Calu3 (cell line): ENCODE data around the gene LHFPL3. TPM values are rescaled to one million over a fixed set of nuclear protein-coding genes. Genes with fewer than 3 reads are reported as not detected.

Experiments
- BruUV-seq: library from RNA; stranded (reverse); fragments of 400-500 nt; replicated peaks from 2 replicates; lab custom pipeline; 2021; lab: Mats Ljungman, UMichigan
- CTCF ChIA-PET: fragments of 300-600 bp; sonication (Branson Sonifier 250); formaldehyde crosslinking; loops from one replicate; lab custom pipeline; 2022; ENCODE audit warnings: antibody characterized with exemption; lab: Charles Lee
- DNase-seq: peaks from one replicate; pipeline ENCODE4 v3.0.0; 2022
- H3K27ac Mint-ChIP-seq: one replicate; pipeline ENCODE4 v1.8.0; 2022; ENCODE audit warnings: mixed read lengths; ENCODE audit not compliant: unreplicated experiment
- H3K27me3 Mint-ChIP-seq: one replicate; pipeline ENCODE4 v1.8.0; 2022; ENCODE audit warnings: mixed read lengths; ENCODE audit not compliant: unreplicated experiment
- H3K36me3 Mint-ChIP-seq: one replicate; pipeline ENCODE4 v1.8.0; 2022; ENCODE audit warnings: mild to moderate bottlenecking, moderate library complexity, mixed read lengths; ENCODE audit not compliant: insufficient read depth, unreplicated experiment
- H3K4me1 Mint-ChIP-seq: one replicate; pipeline ENCODE4 v1.8.0; 2022; ENCODE audit warnings: mild to moderate bottlenecking, low read depth, mixed read lengths; ENCODE audit not compliant: unreplicated experiment
- H3K4me3 Mint-ChIP-seq: one replicate; pipeline ENCODE4 v1.8.0; 2022; ENCODE audit warnings: mild to moderate bottlenecking, low read depth, moderate library complexity, mixed read lengths; ENCODE audit not compliant: unreplicated experiment
- H3K9me3 Mint-ChIP-seq: one replicate; pipeline ENCODE4 v1.8.0; 2022; ENCODE audit warnings: low read depth, mixed read lengths; ENCODE audit not compliant: unreplicated experiment
- intact Hi-C: fragments of 100-400 bp; cut with micrococcal nuclease; formaldehyde crosslinking; loops from one replicate; pipeline ENCODE4 v1.10.0; 2022; ENCODE audit not compliant: unreplicated experiment
- total RNA-seq: library from RNA; stranded (reverse); gene quantifications from 2 replicates; pipeline ENCODE4 v1.2.3, GENCODE V29; 2022
- TF ChIP-seq, protein P1 (sequence below): fragments of 200-600 bp; IDR thresholded peaks from one replicate; pipeline ENCODE4 v1.8.0; 2022; ENCODE audit warnings: antibody characterized with exemption; ENCODE audit not compliant: unreplicated experiment

The LHFPL3 gene
- total RNA-seq, 1 experiment from 2014 or later: not detected

DNA sequence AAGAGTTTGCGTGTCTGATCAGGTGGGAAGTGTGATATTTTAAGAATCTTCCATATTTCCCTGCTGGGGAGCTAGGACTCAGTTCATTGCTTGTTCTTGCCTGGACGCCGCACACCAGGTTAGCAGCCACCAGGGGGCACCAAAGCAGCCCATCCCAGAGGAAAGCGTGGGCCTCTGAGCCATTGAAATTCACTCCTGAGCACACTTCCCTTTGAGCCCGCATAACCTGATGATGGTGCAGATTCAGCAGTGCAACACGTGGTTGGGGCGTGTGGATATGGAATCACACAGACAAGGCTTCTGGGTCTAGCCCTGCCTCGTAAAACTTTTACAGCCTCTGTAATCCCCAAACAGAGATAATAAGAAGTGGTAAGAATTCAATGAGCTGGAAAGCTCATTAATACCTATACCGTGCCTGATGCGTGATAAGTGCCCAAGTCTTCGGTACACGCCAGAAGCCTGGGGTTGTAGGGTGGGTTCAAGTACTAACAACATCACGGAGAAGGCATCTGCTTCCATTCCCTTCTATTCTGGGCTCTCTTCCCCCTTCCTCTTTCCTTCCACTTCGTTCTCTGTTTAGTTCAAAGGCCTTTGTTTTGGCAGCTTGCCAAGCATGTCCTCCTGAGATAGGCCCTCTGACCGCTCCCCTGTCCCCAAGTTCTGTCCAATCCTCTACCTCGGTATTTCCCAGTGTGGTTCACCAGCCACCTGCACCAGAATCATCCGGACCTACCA is 555.5 kb downstream of the LHFPL3 start:
- peak overlapping the region; percentile 26 for H3K4me3 Mint-ChIP-seq
- TF ChIP-seq, protein P1, sequence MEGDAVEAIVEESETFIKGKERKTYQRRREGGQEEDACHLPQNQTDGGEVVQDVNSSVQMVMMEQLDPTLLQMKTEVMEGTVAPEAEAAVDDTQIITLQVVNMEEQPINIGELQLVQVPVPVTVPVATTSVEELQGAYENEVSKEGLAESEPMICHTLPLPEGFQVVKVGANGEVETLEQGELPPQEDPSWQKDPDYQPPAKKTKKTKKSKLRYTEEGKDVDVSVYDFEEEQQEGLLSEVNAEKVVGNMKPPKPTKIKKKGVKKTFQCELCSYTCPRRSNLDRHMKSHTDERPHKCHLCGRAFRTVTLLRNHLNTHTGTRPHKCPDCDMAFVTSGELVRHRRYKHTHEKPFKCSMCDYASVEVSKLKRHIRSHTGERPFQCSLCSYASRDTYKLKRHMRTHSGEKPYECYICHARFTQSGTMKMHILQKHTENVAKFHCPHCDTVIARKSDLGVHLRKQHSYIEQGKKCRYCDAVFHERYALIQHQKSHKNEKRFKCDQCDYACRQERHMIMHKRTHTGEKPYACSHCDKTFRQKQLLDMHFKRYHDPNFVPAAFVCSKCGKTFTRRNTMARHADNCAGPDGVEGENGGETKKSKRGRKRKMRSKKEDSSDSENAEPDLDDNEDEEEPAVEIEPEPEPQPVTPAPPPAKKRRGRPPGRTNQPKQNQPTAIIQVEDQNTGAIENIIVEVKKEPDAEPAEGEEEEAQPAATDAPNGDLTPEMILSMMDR: peak; percentile 65
- peaks cover 26% of the 10 kb centered on the region for H3K27me3 Mint-ChIP-seq
- H3K4me1 Mint-ChIP-seq: peaks cover 14% of the 10 kb centered on the region
- peak; percentile 85 for DNase-seq
- H3K9me3 Mint-ChIP-seq: no peaks in the 10 kb centered on the region
- no TSS peak for BruUV-seq
- CTCF ChIA-PET: interaction anchor here (1.0 to 1.7 kb wide), 2 partner anchors 35 to 652 kb away, joined by 6 to 18 read pairs; no protein-coding TSS in a partner anchor
- no peaks in the 10 kb centered on the region for H3K36me3 Mint-ChIP-seq
- intact Hi-C loops: loop anchor here (2.0 kb wide), 1 partner anchor 35 kb away; no protein-coding TSS in a partner anchor
- peak overlapping the region; percentile 58 for H3K27ac Mint-ChIP-seq

DNA sequence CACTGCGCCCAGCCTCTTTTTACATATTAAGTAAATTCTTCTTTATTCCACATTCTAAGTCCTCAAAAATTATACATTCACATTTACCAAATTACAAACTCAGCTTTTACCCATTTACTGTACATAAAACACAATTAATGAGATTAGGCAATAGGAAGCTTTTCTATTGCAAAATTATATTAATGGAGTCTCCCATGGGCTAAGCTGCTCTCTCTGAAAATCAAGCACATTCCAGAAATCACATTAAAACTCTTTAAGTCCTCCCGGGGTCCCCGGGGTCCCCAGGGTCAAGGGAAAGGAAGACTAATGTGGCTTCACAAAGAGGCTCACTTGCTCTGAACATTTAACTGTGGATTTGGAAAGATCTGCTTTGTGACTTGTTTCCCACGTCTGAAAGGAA is 558.2 kb downstream of the LHFPL3 start:
- Mint-ChIP-seq H3K36me3 (no peaks in the 10 kb centered on the region), H3K4me1 (peaks cover 14% of the 10 kb centered on the region), H3K9me3 (no peaks in the 10 kb centered on the region), H3K27me3 (peaks cover 25% of the 10 kb centered on the region), H3K4me3 (no peak overlapping the region), H3K27ac (no peak overlapping the region)
- BruUV-seq: no TSS peak
- TF ChIP-seq, protein P1: no peak
- CTCF ChIA-PET: no interaction called here
- no peak for DNase-seq
- intact Hi-C loops: no loop called here

DNA sequence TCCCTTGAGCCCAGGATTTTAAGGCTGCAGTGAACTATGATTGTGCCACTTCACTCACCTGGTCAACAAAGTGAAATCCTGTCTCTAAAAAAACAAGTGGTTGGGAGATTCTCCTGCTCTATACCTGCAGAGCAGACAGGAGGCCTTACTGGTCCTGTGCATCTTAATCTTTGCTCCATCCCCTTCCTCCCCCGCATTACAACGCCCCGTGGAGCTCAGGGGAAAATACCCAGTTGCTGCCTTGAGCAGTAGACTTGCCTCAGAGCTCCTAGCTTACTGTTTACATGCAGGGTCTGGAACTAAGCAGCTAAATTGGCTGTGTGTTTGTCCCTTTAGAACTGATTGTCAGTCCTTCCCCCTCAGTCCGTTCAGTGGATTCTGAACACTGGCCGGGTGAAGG is 561.8 kb downstream of the LHFPL3 start:
- peaks cover 22% of the 10 kb centered on the region for H3K27me3 Mint-ChIP-seq
- no peaks in the 10 kb centered on the region for H3K36me3 Mint-ChIP-seq
- TF ChIP-seq, protein P1: no peak
- intact Hi-C loops: no loop called here
- no peak overlapping the region for H3K27ac Mint-ChIP-seq
- no peak for DNase-seq
- H3K4me1 Mint-ChIP-seq: no peaks in the 10 kb centered on the region
- BruUV-seq: no TSS peak
- H3K4me3 Mint-ChIP-seq: no peak overlapping the region
- CTCF ChIA-PET: no interaction called here
- no peaks in the 10 kb centered on the region for H3K9me3 Mint-ChIP-seq

GRCh38 chr7:104891949-104892348 is 563.5 kb downstream of the LHFPL3 start:
- Mint-ChIP-seq H3K9me3 (no peaks in the 10 kb centered on the region), H3K27ac (no peak overlapping the region), H3K4me3 (no peak overlapping the region), H3K4me1 (no peaks in the 10 kb centered on the region), H3K27me3 (peaks cover 8% of the 10 kb centered on the region), H3K36me3 (no peaks in the 10 kb centered on the region)
- BruUV-seq: no TSS peak
- TF ChIP-seq, protein P1: no peak
- CTCF ChIA-PET: no interaction called here
- intact Hi-C loops: no loop called here
- no peak for DNase-seq
